GM18870 (cell line): ENCODE measurements around the gene ANO1.

ENCODE experiments used
- ATAC-seq: cut with Tn5 transposase; IDR thresholded peaks from one replicate; pipeline ENCODE4 v1.9.1; 2021; ENCODE audit warnings: moderate library complexity; ENCODE audit not compliant: unreplicated experiment

Gene ANO1

DNA sequence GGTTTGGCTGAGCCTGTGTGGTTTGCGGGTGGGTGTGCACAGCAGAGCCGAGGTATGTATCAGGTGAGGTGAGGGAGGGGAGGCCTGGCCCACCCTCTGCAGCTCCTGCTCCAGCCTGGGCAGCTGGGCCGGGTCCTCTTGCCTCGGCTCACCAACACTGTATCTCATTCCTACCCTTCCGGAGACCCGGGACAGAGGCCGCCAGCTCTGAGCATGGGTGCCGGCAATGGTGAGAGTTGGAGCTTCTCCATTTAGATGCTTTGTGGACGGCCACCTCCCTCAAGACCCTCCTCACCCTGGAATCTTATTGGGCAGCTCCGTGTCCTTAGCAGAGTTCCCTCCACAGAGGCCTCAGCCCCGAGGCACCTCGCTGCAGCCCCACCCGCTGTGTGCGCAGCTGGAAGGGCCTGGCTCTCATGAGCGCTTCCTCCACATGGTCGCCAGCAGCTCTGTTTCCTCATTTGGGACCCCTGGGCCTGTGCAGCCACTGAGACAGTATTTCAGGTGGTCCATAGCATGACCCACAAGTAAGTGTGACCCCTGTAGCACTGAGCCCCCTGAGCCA lies 55.7 kb downstream of the ANO1 start:
- no peak for ATAC-seq

DNA sequence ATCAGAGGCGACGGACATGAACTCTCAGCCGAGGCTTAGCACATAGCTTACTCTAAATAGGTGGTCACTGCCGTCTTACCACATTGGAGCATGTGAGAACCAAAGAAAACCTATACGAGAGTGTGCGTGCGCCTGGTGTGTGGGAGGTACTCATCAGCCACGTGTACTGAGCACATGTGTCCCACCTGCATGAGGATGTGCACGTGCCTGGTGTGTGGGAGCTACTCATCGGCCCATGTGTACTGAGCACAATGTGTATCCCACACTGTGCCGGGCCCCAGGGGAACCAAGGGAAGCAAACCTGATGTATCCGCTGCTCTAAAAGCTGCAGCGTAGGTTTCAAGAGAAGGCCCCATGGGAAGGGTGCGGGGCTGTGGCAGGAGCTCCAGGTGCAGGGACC lies 56.4 kb downstream of the ANO1 start:
- no peak for ATAC-seq

DNA sequence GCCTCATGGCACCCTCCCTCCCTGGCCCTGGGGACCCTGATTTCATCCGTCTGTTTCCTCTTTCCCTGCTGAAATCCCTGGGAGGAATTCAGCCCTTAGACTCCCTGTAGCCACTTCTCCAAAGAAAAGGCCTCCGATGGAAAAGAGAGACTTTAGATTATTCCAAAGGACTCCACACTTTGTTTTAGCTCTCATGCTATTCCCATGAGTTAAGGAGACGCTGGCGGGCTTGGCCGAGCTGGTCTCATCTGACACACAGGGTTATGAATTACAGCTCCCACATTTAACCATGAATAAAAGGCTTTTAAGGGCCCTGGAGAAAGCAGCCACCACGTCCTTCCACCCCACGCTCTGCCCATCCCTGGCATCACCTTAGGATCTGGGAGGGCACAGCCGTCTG lies 57.0 kb downstream of the ANO1 start:
- ATAC-seq, result no peak

DNA sequence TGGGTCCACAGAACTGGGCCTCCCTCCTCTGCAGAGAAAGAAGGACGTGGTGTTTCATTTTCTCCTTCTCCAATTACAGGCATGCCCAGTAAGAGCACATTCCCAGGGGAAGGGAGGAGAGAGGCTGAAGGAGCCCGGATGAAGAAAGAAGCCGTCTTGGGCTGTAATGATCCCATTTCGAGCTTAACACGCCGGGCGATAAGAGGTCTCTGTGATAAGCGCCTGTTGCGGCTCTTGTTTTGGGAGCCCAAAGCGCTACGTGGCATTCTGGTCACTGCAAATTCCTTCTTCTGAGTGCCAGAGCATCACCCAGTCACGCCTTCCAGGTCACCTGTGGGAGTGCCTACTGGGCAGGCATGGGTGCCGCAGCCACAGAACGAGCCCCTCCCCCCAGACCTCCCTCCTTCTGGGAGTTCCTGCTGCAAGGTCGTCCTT lies 57.5 kb downstream of the ANO1 start:
- no peak for ATAC-seq

GRCh38 chr11:70137383-70137782 lies 59.3 kb downstream of the ANO1 start:
- ATAC-seq, result no peak

- ATAC-seq, result no peak
Observed at GRCh38 chr11:70138403-70138802, 60.3 kb downstream of the ANO1 start.

- ATAC-seq, result no peak
Observed at GRCh38 chr11:70139785-70140410, 61.8 kb downstream of the ANO1 start.

DNA sequence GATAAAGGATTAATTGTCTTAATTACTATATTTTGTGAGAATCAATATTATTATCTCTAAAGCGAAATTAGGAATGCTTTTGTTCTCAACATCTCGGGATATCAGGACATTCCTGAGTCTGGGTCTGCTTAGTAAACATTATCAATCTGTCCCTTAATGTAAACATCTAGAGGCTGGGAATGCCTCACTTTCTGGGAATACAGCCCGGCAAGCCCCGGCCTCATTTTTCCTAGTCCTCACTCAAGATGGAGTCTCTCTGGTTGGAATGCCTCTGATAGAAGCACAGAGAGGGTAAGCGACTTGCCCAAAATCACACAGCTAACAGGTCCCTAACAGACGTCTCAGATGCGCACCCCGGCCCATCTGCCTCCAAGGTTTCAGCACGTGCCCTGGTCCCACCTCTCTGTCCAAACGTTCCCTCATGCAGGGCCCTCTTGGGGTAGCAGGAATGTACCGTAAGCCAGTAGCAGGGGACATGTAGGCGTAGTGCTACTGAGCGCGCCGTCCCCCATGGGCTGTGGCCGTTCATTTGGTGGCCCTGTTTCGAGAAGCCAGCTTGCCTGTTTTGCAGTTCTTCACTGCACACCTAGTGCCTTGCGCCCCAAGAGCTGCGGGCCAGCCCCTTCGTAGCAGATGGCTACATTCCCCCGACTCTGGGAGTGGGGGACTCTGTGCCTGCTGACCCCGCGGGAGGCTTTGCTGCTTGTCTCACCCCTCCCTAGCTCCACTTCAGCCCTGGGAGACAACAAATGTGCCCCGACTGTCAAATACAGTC lies 62.8 kb downstream of the ANO1 start:
- no peak for ATAC-seq

- no peak for ATAC-seq
Observed at GRCh38 chr11:70141486-70142220, 63.5 kb downstream of the ANO1 start.

- no peak for ATAC-seq
Observed at GRCh38 chr11:70142221-70142875, 64.2 kb downstream of the ANO1 start.

- ATAC-seq, result no peak
Observed at GRCh38 chr11:70144262-70144661, 66.1 kb downstream of the ANO1 start.

DNA sequence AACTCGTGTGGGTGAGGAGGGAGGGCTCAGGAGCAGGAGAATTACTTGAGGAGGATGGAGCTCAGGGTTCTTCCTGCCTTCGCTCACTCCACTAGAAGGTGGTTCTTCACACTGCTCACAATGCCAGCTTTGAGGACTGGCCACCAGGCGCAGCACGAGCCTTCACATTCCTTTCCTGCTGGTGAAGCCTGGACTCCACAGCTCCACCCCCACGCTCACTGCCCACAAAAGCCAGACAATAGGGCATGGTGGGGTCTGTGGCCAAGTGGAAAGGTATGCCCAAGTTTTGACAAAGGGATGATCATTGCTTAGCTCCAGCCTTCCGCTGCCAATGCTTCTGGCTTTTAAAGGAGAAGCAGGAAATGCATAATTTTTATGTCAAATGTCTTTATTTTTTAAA lies 67.0 kb downstream of the ANO1 start:
- no peak for ATAC-seq

DNA sequence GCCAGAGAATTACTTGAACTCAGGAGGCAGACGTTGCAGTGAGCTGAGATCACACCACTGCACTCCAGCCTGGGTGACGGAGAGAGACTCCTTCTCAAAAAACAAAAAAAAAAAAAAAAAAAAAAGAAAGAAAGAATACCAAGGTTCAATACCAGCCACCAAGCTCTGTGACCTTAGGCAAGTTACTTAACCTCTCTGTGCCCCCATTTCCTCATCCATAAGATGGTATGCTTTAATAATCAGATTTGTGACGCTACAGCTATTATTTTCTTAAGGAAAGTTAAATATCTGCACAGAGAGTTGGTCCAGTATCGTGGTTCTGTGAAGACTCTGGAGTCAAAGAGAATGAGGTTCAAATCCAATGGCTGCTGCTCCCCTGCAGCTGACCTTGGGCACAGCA lies 67.7 kb downstream of the ANO1 start:
- ATAC-seq, result no peak

- ATAC-seq, result no peak
Observed at GRCh38 chr11:70146299-70146698, 68.2 kb downstream of the ANO1 start.

DNA sequence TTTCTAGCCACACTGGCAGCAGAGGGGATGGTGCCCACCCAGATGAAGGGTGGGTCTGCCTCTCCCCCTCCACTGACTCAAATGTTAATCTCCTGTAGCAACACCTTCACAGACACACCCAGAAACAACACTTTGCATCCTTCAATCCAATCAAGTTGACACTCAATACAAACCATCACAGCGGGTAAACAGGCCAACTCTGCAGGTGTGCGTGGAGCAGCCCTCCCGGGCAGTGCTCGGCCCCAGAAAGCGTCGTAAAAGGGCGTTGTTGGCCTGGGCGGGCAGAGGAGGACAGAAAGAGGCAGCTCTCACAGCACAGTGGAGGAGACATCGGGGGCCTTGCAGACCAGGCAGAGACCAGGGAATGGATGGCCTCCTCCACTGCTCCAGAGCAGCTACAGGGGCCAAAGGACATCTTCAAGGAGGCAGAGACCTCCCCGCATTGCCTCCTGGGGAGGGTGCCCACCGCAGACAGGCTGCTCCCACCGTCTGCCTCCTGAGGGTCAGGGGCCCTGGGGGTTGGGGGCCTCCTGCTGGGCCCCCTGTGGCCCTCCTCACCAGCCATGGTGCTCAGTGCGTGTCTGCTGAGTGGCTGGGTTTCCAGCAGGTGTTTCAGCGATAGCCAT lies 68.9 kb downstream of the ANO1 start:
- ATAC-seq, result no peak

DNA sequence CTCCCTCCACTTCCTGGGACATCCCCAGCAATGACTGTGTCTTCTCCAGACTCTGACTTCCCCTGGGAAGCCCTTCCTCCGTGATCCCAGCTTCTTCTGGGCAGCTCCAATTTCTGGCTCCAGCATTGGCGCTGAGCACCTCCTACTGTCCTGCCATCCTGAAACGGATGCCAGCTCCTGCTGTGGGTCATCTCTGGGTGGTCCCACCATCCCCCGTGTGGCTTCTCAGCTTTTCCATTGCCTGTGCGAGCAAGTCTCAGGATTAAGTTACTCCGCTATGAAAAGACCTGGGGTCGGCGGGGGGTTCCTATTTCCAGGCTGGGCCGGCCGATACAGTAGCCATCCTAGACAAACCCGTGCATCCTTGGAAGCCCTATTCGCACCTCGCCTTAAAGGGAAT lies 69.6 kb downstream of the ANO1 start:
- ATAC-seq, result no peak

- no peak for ATAC-seq
Observed at GRCh38 chr11:70151671-70152070, 73.6 kb downstream of the ANO1 start.

GRCh38 chr11:70153133-70153727 lies 75.1 kb downstream of the ANO1 start:
- ATAC-seq, result no peak

GRCh38 chr11:70155386-70155785 lies 77.3 kb downstream of the ANO1 start:
- no peak for ATAC-seq

DNA sequence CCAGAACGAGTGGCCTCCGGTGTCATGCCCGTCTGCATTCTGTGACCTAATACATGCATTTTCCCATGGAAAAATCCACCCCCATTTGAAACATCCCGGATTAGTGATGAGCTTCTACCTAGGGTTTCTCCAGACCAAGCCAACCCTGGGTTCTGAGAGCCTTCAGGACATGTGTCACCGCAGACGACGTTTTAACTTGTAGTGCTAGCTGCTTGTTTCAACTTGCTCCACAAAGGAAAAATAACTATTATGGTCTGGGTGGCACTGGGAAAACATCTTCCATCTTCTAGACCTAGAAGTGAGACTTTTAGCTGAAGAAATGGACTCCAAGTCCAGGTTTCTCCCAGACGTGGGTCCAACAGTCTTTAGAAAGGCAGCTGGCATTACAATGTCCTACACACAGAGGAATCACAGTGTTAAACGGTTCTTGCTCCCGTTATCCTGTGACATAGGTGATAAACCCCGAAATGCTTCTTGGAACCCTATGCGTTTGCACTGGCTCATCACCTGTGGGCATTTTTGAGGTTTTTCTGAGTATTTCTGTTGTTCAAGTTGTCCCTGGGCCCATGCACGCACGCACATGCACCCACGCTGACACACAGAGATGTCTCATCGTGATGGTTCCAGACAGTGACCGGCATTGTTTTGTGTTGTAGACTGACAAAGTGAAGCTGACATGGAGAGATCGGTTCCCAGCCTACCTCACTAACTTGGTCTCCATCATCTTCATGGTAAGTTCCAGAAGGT lies 78.3 kb downstream of the ANO1 start:
- no peak for ATAC-seq
